ENCODE measurements around the gene LAMC1.

LAMC1 gene

DNA sequence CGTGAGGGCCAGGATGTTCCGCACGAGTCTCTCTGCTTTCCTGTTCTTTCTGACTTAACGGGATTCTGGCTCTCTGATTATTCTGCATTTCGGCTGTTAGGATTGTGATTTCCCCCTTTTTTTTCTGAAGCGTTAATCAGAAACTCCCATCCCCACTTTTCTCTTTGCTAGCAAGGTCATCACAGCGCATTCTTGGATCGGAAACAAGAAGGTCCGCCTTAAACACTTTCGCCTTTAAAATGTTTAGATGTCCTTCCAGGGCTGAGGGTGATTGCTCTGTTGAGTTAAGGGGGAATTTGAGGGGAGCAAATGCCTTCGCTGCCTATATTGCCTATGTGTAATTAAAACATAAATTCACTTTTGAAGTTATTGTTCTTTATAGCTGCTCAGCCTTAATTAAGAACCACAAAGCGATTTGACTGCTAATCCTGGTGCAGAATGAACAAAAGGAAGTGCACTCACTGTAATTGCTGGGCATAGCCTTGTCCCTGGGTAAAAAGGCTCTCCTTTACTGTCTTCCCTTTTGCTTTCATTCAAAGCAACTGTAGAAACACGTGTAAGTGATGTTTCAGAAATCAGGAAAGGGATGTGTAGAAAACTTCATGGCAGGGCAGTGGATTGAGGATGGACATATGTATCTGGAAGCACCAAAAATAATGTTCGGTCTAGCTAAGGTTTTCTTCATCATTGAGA, 1.2 kb downstream of the LAMC1 start:
- Histone ChIP-seq H3K9ac (ENCODE audit: low read length) (peak overlapping the region; percentile 91), H3K27ac (ENCODE audit: low read depth, low read length) (peak overlapping the region; percentile 94), H3K4me3 (ENCODE audit: low read depth, low read length) (peak overlapping the region; percentile 94), H2AK5ac (ENCODE audit: low read length) (no peak overlapping the region), H3K4me1 (ENCODE audit: control insufficient read depth in 1 of 2, insufficient read depth in 2 of 2, low read length in 2 of 2) (peaks cover 6 to 8% of the 10 kb centered on the region in 2 experiments), H3K4ac (ENCODE audit: low read depth, low read length) (peak overlapping the region; percentile 31), H2BK12ac (ENCODE audit: low read length) (no peak overlapping the region), H4K91ac (ENCODE audit: low read depth, low read length) (peak overlapping the region; percentile 42), H3K79me1 (ENCODE audit: low read length) (peaks cover 21% of the 10 kb centered on the region), H4K8ac (ENCODE audit: low read depth, low read length) (no peak overlapping the region), H3K27me3 (ENCODE audit: insufficient read depth, low read length) (no peaks in the 10 kb centered on the region), H3K36me3 (ENCODE audit: control insufficient read depth in 1 of 2, insufficient read depth in 2 of 2, low read length in 2 of 2) (no peaks in the 10 kb centered on the region), H2AFZ (ENCODE audit: insufficient read depth, low read length, poor library complexity) (no peak overlapping the region), H2BK120ac (ENCODE audit: insufficient read depth, low read length, poor library complexity) (no peak overlapping the region), H2BK5ac (ENCODE audit: low read depth, low read length, poor library complexity) (no peak overlapping the region), H3K23ac (ENCODE audit: low read length) (no peak overlapping the region), H3K14ac (ENCODE audit: low read length) (peak overlapping the region; percentile 82), H3K4me2 (ENCODE audit: low read length) (peak overlapping the region; percentile 91), H4K12ac (ENCODE audit: low read depth, low read length) (no peak overlapping the region), H3K9me3 (ENCODE audit: insufficient read depth, low read depth, low read length) (no peaks in the 10 kb centered on the region), H3K18ac (ENCODE audit: low read length) (no peak overlapping the region), H3K79me2 (ENCODE audit: control insufficient read depth, insufficient read depth, low read length, poor library complexity) (peaks cover 15% of the 10 kb centered on the region)
- WGBS (ENCODE audit: extremely low coverage, insufficient coverage, insufficient read length) = no CpG with 5 or more reads among the region's 14 CpGs
- DNase-seq = no peak

GRCh38 chr1:183025010-183025337, 1.8 kb downstream of the LAMC1 start:
- no peak overlapping the region for H4K12ac ChIP-seq (ENCODE audit: low read depth, low read length)
- H3K9me3 ChIP-seq (ENCODE audit: insufficient read depth, low read depth, low read length) = no peaks in the 10 kb centered on the region
- no peak for DNase-seq
- WGBS (ENCODE audit: extremely low coverage, insufficient coverage, insufficient read length) = no CpG with 5 or more reads among the region's 3 CpGs
- H3K9ac ChIP-seq (ENCODE audit: low read length) = no peak overlapping the region
- no peak overlapping the region for H2BK5ac ChIP-seq (ENCODE audit: low read depth, low read length, poor library complexity)
- no peak overlapping the region for H3K4ac ChIP-seq (ENCODE audit: low read depth, low read length)
- no peaks in the 10 kb centered on the region for H3K36me3 ChIP-seq (ENCODE audit: control insufficient read depth in 1 of 2, insufficient read depth in 2 of 2, low read length in 2 of 2)
- H4K8ac ChIP-seq (ENCODE audit: low read depth, low read length) = no peak overlapping the region
- H2AFZ ChIP-seq (ENCODE audit: insufficient read depth, low read length, poor library complexity) = no peak overlapping the region
- no peak overlapping the region for H2AK5ac ChIP-seq (ENCODE audit: low read length)
- no peak overlapping the region for H2BK12ac ChIP-seq (ENCODE audit: low read length)
- H3K4me1 ChIP-seq (ENCODE audit: control insufficient read depth in 1 of 2, insufficient read depth in 2 of 2, low read length in 2 of 2) = peaks cover 6 to 11% of the 10 kb centered on the region in 2 experiments
- no peak overlapping the region for H3K4me3 ChIP-seq (ENCODE audit: low read depth, low read length)
- H3K27ac ChIP-seq (ENCODE audit: low read depth, low read length) = no peak overlapping the region
- H3K79me1 ChIP-seq (ENCODE audit: low read length) = peaks cover 21% of the 10 kb centered on the region
- no peak overlapping the region for H3K14ac ChIP-seq (ENCODE audit: low read length)
- H3K79me2 ChIP-seq (ENCODE audit: control insufficient read depth, insufficient read depth, low read length, poor library complexity) = peaks cover 15% of the 10 kb centered on the region
- no peak overlapping the region for H3K18ac ChIP-seq (ENCODE audit: low read length)
- no peak overlapping the region for H3K23ac ChIP-seq (ENCODE audit: low read length)
- H3K27me3 ChIP-seq (ENCODE audit: insufficient read depth, low read length) = no peaks in the 10 kb centered on the region
- peak overlapping the region; percentile 91 for H3K4me2 ChIP-seq (ENCODE audit: low read length)
- no peak overlapping the region for H4K91ac ChIP-seq (ENCODE audit: low read depth, low read length)
- H2BK120ac ChIP-seq (ENCODE audit: insufficient read depth, low read length, poor library complexity) = no peak overlapping the region

DNA sequence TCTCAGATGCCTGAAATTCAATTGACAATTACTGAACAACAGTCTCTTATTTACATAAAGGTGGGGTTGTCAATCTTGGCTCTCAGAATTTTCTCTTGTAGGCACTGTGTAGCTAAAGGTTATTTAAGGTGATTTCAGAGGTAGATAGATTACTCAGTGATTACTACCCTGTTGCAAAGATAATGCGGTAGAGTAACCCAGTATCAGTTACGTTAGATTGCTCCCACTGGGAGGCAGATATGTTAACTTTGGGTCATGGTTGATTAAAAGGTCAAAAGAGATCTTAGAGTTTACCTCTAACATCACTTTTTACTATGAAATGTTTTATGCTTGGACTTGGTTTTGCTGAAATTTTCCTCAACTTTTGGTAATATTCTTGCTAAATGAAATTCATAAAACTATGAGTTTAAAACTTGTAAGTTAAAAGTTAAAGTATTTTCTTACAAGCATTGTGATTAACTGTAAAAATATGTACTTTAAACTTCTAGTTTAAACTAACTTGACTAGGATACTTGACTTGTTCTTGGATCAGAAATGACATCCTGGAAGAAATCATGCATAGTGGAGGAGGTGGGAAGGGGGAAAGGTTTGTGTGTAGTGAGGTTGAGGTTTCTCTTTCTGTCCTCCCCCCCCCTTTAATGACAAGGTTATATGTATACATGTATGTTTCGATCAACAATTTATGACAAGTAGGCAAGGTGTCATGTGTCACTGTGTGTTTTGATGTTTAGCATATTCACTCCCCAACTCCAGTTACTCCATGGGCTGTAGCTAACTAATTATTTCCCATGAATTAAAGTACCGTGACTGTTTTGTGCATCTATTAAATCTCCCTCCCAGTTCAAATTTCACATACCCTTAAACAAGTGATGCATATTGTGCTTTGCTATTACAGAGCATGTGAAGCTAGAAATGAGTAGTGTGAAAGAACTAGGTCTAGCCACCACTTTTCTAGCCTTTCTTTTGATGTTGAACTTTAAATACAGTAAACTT, 2.9 kb downstream of the LAMC1 start:
- no peak overlapping the region for H3K18ac ChIP-seq (ENCODE audit: low read length)
- H3K27me3 ChIP-seq (ENCODE audit: insufficient read depth, low read length) = no peaks in the 10 kb centered on the region
- no peak overlapping the region for H3K9ac ChIP-seq (ENCODE audit: low read length)
- no peak overlapping the region for H2BK12ac ChIP-seq (ENCODE audit: low read length)
- H3K23ac ChIP-seq (ENCODE audit: low read length) = no peak overlapping the region
- no peak overlapping the region for H3K27ac ChIP-seq (ENCODE audit: low read depth, low read length)
- peaks cover 15% of the 10 kb centered on the region for H3K79me2 ChIP-seq (ENCODE audit: control insufficient read depth, insufficient read depth, low read length, poor library complexity)
- H2AK5ac ChIP-seq (ENCODE audit: low read length) = no peak overlapping the region
- H3K4ac ChIP-seq (ENCODE audit: low read depth, low read length) = peak overlapping the region; percentile 87
- H3K4me3 ChIP-seq (ENCODE audit: low read depth, low read length) = no peak overlapping the region
- H4K12ac ChIP-seq (ENCODE audit: low read depth, low read length) = no peak overlapping the region
- no peak overlapping the region for H2BK120ac ChIP-seq (ENCODE audit: insufficient read depth, low read length, poor library complexity)
- H3K14ac ChIP-seq (ENCODE audit: low read length) = no peak overlapping the region
- H2BK5ac ChIP-seq (ENCODE audit: low read depth, low read length, poor library complexity) = no peak overlapping the region
- H2AFZ ChIP-seq (ENCODE audit: insufficient read depth, low read length, poor library complexity) = no peak overlapping the region
- H3K4me1 ChIP-seq (ENCODE audit: control insufficient read depth in 1 of 2, insufficient read depth in 2 of 2, low read length in 2 of 2) = peaks cover 6 to 11% of the 10 kb centered on the region in 2 experiments
- H3K9me3 ChIP-seq (ENCODE audit: insufficient read depth, low read depth, low read length) = no peaks in the 10 kb centered on the region
- peak in 1 of 2 donors; percentile 45 for DNase-seq
- H3K36me3 ChIP-seq (ENCODE audit: control insufficient read depth in 1 of 2, insufficient read depth in 2 of 2, low read length in 2 of 2) = no peaks in the 10 kb centered on the region
- H3K79me1 ChIP-seq (ENCODE audit: low read length) = peaks cover 21% of the 10 kb centered on the region
- no peak overlapping the region for H4K91ac ChIP-seq (ENCODE audit: low read depth, low read length)
- no peak overlapping the region for H4K8ac ChIP-seq (ENCODE audit: low read depth, low read length)
- WGBS (ENCODE audit: extremely low coverage, insufficient coverage, insufficient read length) = no CpG with 5 or more reads among the region's 4 CpGs
- peak overlapping the region; percentile 38 for H3K4me2 ChIP-seq (ENCODE audit: low read length)

GRCh38 chr1:183027031-183027430, 3.8 kb downstream of the LAMC1 start:
- Histone ChIP-seq H4K12ac (ENCODE audit: low read depth, low read length) (no peak overlapping the region), H3K18ac (ENCODE audit: low read length) (no peak overlapping the region), H3K9ac (ENCODE audit: low read length) (no peak overlapping the region), H3K27me3 (ENCODE audit: insufficient read depth, low read length) (no peaks in the 10 kb centered on the region), H3K23ac (ENCODE audit: low read length) (no peak overlapping the region), H3K4me1 (ENCODE audit: control insufficient read depth in 1 of 2, insufficient read depth in 2 of 2, low read length in 2 of 2) (peaks cover 8 to 13% of the 10 kb centered on the region in 2 experiments), H2BK120ac (ENCODE audit: insufficient read depth, low read length, poor library complexity) (no peak overlapping the region), H3K4me3 (ENCODE audit: low read depth, low read length) (no peak overlapping the region), H2AK5ac (ENCODE audit: low read length) (no peak overlapping the region), H2AFZ (ENCODE audit: insufficient read depth, low read length, poor library complexity) (no peak overlapping the region), H3K79me2 (ENCODE audit: control insufficient read depth, insufficient read depth, low read length, poor library complexity) (peaks cover 16% of the 10 kb centered on the region), H3K4ac (ENCODE audit: low read depth, low read length) (peak overlapping the region; percentile 52), H3K79me1 (ENCODE audit: low read length) (peaks cover 21% of the 10 kb centered on the region), H2BK5ac (ENCODE audit: low read depth, low read length, poor library complexity) (peak overlapping the region; percentile 34), H3K9me3 (ENCODE audit: insufficient read depth, low read depth, low read length) (no peaks in the 10 kb centered on the region), H4K8ac (ENCODE audit: low read depth, low read length) (no peak overlapping the region), H3K14ac (ENCODE audit: low read length) (no peak overlapping the region), H2BK12ac (ENCODE audit: low read length) (no peak overlapping the region), H3K27ac (ENCODE audit: low read depth, low read length) (no peak overlapping the region), H3K4me2 (ENCODE audit: low read length) (no peak overlapping the region), H3K36me3 (ENCODE audit: control insufficient read depth in 1 of 2, insufficient read depth in 2 of 2, low read length in 2 of 2) (no peaks in the 10 kb centered on the region), H4K91ac (ENCODE audit: low read depth, low read length) (no peak overlapping the region)
- no peak for DNase-seq
- WGBS (ENCODE audit: extremely low coverage, insufficient coverage, insufficient read length) = no CpG with 5 or more reads among the region's 3 CpGs
